ENCODE data around the gene TMEM190.
A peak's percentile ranks its signal among the peaks of the same experiment; 100 is the strongest.
"Not testable (repeated sequence)": the region's sequence is repeated elsewhere in the genome, so short reads cannot be mapped to it uniquely, and the experiment has no call there.

The TMEM190 gene

DNA sequence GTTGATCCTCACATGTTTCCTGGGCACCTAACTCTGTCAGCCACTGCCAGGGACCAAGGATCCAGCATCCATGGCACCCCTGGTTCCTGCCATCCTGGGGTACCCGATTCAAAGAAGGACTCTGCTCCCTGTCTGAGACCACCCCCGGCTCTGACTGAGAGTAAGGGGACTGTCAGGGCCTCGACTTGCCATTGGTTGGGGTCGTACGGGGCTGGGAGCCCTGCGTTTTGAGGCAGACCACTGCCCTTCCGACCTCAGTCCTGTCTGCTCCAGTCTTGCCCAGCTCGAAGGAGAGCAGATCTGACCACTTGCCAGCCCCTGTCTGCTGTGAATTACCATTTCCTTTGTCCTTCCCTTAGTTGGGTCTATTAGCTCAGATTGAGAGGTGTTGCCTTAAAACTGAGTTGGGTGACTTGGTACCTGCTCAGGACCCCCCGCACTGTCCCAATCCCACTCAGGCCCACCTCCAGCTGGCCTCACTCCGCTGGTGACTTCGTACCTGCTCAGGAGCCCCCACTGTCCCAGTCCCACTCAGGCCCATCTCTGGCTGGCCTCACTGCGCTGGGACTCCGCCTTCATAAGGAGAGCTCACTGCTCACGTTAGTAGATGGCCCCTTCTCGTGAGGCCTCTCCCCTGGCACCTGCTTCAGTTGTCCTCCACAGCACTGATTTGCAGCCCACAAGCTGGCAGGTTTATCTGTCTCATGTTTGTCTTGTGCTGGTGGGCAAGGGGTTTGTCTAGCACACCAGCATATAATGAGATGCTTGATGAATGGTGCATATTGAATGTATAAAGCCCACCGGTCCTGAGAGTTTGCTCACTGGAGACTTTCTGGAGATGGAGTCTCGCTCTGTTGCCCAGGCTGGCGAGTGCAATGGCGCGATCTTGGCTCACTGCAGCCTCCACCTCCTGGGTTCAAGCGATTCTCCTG lies 13.0 kb downstream of the TMEM190 start:
- no peak overlapping the region for H3K4me3 ChIP-seq (ENCODE audit: low read depth, low read length)

DNA sequence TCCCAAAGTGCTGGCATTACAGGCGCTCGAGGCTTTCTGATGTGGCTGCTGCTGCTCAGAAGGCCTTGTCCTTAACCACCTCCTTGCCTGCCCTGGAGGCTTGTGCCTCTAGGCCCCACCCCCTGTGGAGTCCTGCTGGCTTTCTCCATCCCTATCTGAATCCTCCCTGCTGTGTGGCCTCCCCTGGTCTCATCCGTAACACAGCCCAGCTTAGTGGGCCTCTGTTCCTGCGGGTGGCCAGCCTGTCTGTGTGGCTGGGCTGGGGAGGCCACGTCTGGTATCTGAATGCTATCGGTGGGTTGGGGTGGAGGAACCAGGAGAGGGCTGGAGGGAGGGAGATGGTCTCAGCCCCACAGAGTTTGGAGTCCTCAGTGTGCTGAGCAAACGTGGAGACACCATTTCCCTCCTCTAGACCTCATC lies 13.8 kb downstream of the TMEM190 start:
- no peak overlapping the region for H3K4me3 ChIP-seq (ENCODE audit: low read depth, low read length)

DNA sequence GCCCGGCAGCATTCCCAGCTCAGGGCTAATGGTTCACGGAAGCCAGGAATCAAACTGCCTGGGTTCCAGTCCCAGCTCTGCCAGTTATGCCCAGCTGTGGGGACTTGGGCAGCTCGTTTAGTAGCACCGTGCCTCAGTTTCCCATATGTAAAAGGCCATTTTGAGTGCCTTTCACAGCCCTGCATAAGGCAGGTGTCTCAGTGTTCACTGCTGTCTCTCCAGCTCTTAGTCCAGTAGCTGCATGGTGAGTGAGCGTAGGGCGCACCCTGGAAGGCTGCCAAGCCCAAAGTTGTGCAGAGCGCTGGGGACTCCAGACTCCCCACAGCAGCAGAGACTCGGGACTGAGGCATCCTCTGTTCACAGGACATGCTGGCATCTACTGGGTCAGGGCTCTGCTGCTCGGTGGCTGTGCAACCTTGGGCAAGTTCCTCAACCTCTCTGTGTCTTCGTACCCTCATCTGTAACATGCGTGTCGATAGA lies 14.6 kb downstream of the TMEM190 start:
- no peak overlapping the region for H3K4me3 ChIP-seq (ENCODE audit: low read depth, low read length)

DNA sequence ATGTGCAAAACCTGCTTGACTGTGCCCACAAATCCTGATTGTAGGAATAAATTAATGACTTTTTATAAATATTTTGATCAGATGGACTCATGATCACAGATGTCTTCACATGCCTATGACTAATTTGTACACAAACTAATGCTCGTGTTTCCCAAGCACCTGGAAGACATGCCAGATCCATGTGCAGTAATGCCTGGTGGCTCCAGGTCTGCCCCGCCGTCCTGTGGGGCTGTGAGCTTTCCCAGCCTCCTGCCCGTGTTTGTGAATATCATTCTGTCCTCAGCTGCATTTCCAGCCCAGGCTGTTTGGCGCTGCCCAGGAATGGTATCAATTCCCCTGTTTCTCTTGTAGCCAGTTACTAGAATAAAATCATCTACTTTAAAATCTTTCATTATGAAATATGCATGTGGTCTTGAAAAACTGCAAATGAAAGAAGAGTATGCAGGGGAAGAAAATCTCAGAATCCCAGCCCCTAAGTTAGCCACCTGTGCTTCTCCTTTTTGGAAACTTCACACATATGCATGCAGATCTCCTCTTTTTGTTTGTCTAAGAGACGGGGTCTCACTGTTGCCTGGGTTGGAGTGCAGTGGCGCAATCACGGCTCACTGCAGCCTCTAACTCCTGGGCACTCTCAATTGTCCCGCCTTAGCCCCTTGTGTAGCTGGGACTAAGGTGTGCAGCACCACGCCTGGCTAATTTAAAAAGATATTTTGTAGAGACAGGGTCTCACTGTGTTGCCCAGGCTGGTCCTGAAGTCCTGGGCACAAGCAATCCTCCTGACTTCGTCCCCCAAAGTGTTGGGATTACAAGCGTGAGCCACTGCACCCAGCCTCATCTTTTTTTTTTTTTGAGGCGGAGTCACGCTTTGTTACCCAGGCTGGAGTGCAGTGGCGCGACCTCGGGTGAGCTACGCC lies 15.3 kb downstream of the TMEM190 start:
- H3K4me3 ChIP-seq (ENCODE audit: low read depth, low read length): no peak overlapping the region

DNA sequence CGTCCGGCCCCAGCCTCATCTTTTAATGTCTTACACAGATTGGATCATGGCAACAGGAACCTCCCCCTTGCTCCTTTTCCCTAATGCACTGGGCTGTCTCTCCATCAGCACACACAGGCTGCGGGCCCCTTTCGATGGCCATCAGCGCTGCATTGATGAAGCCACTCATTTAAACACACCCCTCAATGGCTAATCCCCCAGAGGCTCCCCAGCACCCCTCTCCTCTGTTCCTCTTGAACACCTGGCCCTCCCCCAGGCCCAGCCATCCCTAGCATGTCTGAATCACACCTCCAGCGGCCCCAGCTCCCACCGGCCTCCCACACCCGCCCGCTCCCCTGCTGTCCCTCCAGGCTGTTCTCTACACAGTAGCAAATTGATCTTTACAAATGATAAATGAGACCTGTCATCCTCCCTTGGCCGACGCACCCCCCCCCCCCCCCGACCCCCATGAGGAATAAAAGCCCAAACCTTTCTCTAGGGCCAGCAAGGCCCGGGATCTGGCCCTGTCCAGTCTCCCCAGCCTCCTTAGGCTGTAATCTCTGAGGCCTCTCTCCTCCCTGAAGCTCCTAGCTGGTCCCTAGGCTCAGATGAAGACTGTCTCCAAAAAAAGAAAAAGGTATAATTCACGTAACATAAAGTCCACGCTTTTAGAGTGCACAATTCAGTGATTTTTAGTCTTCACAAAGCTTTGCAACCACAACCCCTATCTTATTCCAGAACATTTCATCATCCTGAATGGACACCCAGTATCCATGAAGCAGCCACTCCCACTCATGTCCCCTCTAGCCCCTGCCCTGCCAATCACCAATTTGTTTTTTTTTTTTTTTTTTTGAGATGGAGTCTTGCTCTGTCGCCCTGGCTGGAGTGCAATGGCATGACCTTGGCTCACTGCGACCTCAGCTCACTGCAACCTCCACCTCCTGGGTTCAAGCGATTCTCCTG lies 16.5 kb downstream of the TMEM190 start:
- H3K4me3 ChIP-seq (ENCODE audit: low read depth, low read length): no peak overlapping the region

DNA sequence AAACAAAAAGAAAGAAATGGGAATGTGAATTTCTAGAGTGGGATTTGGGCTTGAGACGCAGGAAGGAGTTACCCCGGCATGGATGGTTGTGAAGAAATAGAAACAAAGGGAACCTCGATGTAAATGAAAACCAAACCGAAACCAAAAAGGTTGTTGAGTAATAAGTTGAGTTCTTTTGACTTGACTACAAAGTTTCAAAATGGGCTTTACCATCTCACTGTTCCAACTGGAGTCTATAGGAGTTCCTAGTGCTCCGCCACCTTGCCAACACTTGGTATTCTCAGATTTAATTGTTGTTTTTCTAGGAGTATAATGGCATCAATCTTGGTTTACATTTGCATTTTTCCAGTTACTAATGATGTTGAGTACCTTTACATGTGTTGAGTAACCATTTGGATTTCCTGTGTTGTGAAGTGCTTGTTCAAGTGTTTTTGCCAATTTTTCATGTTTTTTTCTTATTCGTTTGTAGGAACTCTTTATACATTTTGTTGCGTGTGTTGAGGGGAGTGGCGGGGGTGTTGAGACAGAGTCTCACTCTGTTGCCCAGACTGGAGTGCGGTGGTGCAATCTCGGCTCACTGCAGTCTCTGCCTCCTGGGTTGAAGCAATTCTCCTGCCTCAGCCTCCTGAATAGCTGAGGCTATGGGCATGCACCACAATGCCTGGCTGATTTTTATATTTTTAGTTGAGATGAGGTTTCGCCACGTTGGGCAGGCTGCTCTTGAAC lies 21.7 kb downstream of the TMEM190 start:
- H3K4me3 ChIP-seq (ENCODE audit: low read depth, low read length): no peak overlapping the region

DNA sequence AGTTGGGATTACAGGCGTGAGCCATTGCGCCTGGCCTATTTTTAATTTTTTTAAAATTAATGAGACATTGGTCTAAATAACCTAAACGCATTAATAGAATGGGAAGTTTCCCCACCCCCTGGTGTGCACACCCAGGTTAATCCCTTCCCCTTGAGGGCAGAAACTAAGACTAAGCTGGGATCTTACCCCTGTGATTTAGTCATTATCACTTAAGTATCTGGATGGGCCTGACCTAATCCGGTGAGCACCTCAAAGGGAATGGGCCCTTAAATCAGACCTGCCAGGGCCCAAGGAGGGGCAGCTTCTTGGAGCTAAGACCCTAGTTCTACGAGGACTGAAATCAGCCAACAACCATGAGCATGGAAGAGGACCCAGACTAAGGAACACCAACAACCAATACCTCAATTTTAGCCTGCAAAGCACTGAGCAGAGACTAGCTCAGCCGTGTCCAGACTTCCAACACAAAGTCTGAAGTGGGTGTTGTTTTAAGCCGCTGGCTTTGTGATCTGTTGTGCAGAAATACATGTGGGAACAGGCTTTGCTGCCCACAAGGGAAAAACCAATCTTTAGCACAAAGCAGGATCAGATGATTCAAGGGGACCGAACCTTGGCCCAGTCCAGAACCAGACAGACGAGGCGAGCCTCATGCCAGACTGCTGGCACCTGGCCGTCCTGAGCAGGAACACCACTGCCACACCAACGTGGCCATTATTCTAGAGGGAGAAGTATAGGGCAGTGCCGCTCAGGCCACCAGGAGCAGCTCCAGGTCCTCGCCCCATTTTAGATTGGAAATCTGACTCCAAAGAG lies 23.9 kb downstream of the TMEM190 start:
- no peak overlapping the region for H3K4me3 ChIP-seq (ENCODE audit: low read depth, low read length)

DNA sequence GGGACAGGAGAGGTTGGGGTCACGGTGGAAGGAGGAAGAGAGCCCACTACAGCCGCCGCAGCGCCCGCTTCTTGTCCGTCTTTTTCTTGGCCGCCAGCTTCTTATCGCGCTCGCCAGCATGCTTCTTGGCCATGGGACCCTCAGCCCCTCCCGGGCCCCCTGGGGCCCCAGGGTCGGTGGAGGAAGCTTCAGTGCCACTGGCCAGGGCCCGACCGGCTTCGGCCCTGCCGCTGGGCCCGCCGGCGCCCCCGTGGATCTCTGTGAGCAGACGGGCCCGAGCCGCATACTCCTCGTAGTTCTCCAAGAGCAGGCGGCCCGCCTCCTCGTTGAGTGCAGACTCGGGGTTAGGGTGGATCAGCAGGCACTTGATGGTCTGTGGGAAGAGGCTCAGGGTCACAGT lies 24.8 kb downstream of the TMEM190 start:
- not testable (repeated sequence) for H3K4me3 ChIP-seq (ENCODE audit: low read depth, low read length)

DNA sequence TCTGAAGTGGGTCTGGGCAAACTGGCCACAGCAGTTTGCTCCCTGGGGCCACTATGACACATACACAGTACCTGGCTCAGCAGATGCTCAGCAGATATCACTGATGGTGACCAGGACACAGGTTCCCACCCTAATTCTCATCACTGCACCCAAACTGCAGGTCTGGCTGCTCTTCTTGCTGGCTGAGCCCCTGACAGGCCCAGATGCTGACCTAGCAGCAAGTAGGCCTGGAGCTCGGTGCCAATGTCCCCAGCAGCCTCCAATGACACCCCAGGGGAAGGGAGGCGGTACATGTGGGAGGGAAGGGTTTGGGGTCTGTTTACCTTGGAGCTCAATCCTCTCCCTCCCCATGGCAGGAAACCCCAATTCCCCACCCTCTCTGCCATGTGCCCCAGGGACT lies 25.9 kb downstream of the TMEM190 start:
- H3K4me3 ChIP-seq (ENCODE audit: low read depth, low read length): no peak overlapping the region

DNA sequence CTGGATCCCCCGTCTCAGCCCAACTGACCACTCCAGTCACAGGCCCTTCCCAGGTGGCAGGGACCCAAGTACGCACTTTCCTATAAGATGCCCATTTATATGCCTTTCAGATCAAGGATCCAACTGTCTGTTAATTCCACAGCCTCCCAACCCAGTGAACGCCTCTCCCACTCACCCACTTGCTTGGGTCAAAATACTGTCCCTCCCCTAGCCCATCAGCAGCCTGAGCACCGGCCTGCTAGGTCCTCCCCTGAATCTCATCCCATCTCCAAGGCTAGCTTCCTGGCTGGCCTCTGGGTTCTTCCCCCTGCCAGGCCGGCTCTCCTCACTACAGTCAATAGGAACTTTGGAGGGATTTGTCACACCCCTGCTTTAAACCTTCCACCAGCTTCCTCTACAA lies 29.0 kb downstream of the TMEM190 start:
- H3K4me3 ChIP-seq (ENCODE audit: low read depth, low read length): no peak overlapping the region

DNA sequence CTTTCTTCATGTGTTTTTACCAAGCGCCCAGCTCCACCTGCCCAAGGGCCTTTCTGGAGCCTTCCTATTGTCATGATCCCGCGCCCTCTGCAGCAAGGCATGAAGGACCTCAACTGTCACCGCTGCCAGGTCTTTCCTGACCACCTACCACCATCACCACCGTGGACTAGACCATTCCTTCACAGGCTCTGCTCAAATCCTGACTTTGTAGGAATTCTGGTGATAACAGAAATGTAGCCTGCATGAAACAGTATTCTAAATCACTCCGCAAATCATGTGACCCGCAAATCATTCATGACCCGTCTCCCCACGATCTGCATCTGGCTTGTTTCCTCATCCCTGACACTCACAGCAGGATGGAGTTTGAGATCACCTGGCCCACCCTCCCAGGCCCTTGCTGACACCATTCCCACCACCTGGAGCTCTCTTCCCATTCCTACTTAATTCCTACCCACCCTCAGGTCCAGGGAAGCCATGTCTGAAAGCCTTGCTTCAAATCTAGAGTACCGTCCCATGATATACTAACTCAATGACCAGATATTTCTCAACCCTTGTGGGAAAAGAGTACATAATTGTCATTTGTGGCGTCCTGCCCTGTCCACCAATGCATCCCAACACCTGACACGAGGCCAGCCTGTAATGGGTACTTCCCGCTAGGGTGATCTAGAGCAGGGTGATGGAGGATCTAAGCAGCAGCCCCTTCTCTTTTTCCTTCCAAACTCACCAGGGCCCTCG lies 29.6 kb downstream of the TMEM190 start:
- H3K4me3 ChIP-seq (ENCODE audit: low read depth, low read length): peak overlapping the region; percentile 70

DNA sequence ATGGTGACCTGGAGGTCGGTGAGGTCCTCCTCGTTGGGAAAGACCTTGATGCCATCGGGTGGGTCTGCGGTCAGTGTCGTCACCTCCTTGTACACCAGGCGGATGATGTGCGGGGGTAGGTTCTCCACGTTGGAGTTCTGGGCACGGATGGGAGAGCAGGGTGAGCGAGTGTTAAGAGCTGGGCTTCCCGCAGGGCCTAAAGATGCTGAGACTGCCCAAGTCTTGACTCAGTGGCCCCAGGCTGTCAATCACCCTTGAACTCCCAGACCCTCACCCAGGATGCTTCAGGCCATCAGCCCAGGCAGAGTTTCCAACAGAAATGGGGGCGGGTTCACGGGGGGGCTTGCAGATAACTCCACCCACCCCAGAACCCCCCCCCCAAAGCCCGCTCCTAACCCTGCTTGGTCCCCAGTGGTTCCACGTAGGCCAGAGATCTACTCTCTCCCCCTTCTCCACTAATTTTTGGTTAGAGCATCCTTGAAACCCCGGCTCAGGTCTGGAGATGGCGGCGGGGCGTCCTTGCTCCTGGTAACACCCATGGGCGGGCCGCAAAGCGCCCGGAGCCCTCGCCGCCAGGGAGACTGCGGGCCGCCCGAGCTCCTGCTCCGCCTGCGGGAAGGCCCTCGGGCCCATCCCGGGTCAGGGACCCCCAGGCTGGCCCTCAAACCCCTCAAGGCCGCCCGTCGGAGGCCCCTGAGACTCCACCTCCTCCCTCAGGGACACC lies 30.4 kb downstream of the TMEM190 start:
- peak overlapping the region; percentile 70 for H3K4me3 ChIP-seq (ENCODE audit: low read depth, low read length)

DNA sequence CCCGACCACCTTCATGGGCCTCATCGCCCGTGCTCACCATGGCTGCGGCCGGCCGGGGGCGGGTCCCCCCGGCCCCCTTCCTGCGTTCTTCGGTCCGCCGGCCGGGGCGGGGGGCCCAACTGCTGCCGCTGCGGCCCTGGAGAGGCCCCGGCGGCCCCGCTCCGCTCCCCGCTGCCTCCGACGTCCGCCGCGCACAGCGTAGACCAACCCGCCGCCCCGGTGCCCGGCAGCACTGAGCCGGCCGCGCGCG lies 30.8 kb downstream of the TMEM190 start, which contains the start of gene UBE2S:
Gene UBE2S (minus strand): TSS at position 239 of the 250 bp plus-strand sequence. CDS start 199 bp downstream, at position 40.
- peak within 1 kb of the TSS; percentile 70 for H3K4me3 ChIP-seq (ENCODE audit: low read depth, low read length)

DNA sequence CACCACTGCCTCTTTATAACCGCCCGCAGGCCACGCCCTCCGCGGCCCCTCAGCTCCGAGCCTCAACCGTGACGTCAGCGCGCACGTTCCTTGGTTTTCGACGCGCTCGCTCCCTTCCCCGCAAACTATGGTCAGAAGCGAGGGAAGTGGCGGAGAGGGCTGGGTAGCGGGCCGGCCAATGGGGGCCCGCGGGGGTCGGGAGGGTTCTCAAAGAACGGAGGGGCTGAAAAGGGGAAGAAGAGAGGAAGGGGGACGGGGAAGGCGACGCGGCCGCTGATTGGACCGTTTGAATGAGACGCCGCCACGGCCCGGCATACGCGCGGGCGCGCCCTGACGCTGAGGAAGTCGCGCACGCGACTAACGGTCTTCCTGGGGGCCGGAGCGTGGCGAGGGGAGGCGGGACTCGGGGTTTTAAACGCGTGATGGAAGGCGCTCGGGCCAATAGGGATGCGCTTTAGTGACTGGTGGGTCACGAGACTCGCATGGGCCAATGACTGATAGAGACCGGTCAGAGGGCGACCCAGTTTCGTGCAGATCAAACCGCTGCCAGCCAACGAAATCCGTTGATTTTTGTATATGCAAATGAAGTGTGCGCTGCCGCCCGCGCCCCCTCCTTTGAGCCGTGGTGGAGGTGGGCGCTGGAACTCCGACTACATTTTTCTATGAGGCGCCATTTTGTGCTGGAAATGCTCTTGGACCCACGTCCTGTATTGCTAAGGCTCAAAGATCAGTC lies 31.3 kb downstream of the TMEM190 start:
- peak overlapping the region; percentile 70 for H3K4me3 ChIP-seq (ENCODE audit: low read depth, low read length)

DNA sequence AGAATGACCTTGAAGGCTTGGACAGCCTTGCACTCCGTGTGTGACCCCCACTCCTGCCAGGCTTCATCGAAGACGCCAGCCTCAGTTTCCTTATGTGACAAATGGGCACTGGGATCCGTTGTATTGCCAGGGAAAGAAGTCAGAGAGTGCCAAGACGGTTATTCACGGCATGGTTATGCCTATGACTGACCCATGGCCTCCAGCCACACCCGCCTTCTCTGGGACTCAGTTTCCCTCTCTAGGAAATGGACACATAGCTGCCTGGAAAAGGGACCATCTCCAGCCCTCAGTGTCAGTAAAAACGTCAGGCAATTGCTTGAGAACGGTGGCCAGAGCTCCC lies 31.9 kb downstream of the TMEM190 start:
- no peak overlapping the region for H3K4me3 ChIP-seq (ENCODE audit: low read depth, low read length)

DNA sequence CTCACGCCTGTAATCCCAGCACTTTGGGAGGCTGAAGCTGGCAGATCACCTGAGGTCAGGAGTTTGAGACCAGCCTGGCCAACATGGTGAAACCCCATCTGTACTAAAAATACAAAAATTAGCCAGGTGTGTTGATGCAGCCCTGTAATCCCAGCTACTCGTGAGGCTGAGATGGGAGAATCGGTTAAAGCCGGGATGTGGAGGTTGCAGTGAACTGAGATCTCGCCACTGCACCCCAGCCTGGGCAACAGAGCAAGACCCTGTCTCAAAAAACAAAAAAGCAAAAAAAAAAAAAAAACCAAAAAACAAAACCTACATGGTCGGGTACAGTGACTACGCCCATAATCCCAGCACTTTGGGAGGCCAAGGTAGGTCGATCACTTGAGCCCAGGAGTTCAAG lies 32.6 kb downstream of the TMEM190 start:
- not testable (repeated sequence) for H3K4me3 ChIP-seq (ENCODE audit: low read depth, low read length)

DNA sequence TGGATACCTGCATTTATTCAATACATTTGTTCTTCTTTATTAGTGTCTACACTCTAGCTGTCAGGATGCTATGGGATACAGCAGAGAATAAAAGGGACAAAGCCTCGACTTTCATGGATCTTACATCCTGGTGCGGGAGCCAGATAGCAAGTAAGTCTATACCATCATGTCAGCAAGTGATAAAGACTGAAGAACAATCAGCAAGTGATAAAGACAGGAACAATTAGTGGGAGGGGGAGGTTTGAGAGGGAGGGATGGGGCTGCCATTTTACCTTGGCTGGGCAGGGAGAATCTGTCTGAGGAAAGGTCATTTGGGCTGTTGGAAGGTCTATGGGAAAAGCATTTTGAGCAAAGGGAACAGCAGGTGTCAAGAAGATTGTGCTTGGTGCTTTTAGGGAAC lies 33.5 kb downstream of the TMEM190 start:
- H3K4me3 ChIP-seq (ENCODE audit: low read depth, low read length): no peak overlapping the region
